Activated T-cell treated with anti-CD3 and anti-CD28 coated beads for 24 hours (primary cell): ENCODE measurements around the gene XCL2.
"Not testable (repeated sequence)": the region's sequence is repeated elsewhere in the genome, so short reads cannot be mapped to it uniquely, and the experiment has no call there.

Source experiments
- DNase-seq: peaks from one replicate; pipeline ENCODE4 v3.0.0-alpha.2; 2020; ENCODE audit warnings: low read depth

XCL2 gene

DNA sequence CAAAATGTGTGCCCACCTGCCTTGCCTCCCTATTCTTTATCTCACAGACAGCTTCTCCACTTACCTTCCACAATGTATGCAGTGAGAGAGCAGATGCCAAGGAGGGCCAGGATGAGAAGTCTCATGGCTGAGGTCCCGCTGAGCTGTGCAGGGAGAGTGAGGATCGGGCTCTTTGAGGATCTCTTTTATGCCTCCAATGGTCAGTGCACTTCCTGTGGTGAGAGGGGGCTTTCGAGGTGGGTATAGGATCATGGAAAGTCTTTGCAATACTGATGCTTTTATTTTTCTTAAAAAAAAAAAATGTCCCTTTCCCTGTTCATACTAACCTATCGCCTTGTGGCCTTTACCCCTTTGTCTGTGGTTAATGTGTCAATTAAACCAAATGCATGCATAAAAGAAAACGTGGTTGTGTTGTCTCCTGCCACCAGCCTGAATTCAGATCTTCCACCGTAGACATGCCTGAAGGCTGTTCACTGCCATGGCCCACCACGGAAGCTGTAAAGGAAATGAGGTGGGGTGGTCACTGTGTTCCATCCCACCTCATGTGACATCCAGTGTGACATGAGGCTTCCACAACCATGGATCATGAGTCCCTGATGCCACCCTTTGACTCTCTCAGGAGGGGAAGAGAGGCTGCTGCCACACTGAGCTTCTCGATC lies at the start of gene XCL2:
TSS of gene XCL2 (minus strand) at position 158 of the 659 bp plus-strand sequence. CDS start at position 125, 33 bp downstream.
- not testable (repeated sequence) for DNase-seq

- DNase-seq, result no peak
These were observed 47.9 kb upstream of the XCL2 start for GRCh38 chr1:168591641-168592250.

DNA sequence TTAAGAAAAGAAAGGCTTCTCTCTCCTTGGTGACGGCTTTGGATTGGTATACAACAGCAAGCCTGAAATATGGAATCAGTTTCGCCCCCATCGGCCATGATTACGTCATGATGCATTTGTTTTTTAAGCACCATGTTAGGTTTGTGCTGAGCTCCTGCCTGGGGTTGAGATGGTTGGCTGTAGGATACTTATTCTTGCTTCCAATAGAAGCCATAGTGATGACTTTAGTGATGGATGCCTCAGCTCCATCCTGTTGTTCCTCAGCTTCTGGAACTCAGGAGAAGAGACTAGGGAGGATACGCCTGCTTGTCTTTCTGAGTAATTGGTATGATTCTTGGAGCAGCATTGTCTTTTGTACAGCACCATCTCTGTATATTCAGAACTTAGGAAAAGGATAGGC lies 47.3 kb upstream of the XCL2 start:
- no peak for DNase-seq

DNA sequence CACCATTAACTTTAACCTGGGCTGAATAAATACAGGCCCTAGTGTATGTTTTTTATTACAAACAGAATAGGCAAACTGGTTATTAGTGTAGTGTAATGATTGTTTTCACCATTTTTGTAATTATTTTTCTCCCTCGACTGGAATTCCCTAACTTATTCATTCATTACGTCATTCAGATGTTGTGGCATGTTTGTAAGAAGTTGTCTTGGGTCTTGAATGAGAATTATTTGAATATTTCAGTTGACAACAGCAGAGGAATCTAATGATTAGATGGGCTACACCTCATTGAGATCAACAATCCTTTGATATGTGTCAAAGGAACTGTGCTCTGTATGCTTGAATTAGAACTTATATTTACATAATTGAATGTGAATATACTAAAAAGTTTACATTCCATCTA lies 45.4 kb upstream of the XCL2 start:
- no peak for DNase-seq

DNA sequence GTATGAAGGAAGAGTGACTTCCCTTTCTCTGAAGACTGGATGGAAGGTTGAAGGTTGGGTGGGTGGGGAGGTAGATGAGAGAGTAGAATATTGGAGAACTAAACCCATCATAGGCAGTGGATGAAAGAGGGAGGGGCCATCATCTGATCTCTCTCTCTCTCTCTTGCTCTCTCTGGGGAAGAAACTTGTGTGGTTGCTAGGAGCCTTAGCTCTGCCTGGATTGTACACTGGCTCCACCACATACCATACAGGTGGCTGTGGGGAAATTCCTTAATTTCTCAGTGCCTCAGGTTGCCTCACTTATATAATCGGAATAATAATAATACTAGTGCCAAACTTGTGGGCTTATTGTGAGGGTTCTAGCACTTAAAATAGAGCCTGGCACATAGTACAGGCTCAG lies 42.1 kb upstream of the XCL2 start:
- DNase-seq, result no peak

GRCh38 chr1:168585191-168585590 lies 41.4 kb upstream of the XCL2 start:
- no peak for DNase-seq

GRCh38 chr1:168583571-168583970 lies 39.8 kb upstream of the XCL2 start:
- no peak for DNase-seq

GRCh38 chr1:168582688-168583336 lies 39.0 kb upstream of the XCL2 start:
- DNase-seq, result no peak

DNA sequence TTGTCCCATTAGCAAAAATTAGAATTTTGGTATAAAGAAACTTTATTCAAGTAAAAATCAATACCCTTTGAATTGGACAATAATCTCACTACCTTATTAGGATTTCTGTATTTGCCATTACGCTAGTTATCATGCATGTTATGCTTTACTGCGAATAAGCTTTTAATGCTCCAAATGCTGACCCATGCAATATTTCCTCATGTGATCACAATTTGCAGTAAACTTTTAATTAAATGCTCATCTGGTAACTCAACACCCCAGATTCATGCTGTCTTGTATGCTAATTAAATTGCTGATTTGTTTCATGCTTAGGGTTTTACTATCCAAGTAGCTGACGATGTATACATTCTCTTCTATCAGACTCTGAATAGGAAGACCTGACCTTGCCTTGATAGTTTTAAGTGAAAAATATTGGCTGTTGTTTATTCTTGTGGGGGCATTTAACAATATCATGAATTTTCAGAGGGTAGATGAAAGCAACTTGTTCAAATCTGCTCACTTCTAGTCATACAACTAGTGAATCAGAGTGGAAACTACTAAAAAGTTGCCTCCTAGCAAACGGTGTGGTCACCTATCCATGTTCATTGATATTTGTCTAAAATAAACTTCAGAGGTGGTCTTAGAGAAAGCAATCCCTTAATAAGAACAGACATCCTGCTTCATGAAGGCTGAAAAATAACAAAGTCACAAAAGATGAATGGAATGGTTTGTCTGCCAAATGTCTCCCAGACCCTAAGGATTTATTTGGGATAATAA lies 38.2 kb upstream of the XCL2 start:
- no peak for DNase-seq

DNA sequence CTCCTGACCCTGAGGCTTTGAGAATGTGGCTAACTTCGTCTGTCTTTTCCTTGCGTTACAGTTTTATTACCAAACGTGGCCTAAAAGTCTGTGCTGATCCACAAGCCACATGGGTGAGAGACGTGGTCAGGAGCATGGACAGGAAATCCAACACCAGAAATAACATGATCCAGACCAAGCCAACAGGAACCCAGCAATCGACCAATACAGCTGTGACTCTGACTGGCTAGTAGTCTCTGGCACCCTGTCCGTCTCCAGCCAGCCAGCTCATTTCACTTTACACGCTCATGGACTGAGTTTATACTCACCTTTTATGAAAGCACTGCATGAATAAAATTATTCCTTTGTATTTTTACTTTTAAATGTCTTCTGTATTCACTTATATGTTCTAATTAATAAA lies 37.2 kb upstream of the XCL2 start:
- DNase-seq, result not testable (repeated sequence)

GRCh38 chr1:168580290-168580689 lies 36.5 kb upstream of the XCL2 start:
- not testable (repeated sequence) for DNase-seq

- not testable (repeated sequence) for DNase-seq
These were observed 34.9 kb upstream of the XCL2 start for GRCh38 chr1:168578531-168579185.

- DNase-seq, result not testable (repeated sequence)
These were observed 32.5 kb upstream of the XCL2 start, which contains the start of gene XCL1 for GRCh38 chr1:168576245-168576688. Gene XCL1 (plus strand): TSS chr1:168576605. CDS start chr1:168576638, 33 bp downstream.

GRCh38 chr1:168574234-168574633 lies 30.4 kb upstream of the XCL2 start:
- DNase-seq, result not testable (repeated sequence)

DNA sequence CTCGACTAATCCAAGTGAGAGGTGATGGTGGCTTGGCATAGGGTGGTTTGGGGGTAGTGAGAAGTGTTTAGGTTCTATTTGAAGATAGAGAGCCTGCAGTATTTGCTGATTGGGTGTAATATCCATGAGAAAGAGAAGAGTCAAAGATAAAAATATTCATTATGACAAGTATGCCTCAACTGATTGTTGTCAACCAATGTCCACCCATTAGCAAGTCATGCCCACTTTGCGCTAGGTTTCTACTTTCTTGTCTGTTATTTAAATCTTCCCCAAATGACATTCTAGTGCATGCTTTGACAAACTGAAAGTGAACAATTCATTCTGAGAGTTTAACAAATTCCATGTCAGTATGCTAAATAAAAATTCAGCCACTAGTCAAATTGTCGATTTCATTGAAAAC lies 28.8 kb upstream of the XCL2 start:
- no peak for DNase-seq

- DNase-seq, result no peak
These were observed 26.9 kb upstream of the XCL2 start for GRCh38 chr1:168570652-168571051.

DNA sequence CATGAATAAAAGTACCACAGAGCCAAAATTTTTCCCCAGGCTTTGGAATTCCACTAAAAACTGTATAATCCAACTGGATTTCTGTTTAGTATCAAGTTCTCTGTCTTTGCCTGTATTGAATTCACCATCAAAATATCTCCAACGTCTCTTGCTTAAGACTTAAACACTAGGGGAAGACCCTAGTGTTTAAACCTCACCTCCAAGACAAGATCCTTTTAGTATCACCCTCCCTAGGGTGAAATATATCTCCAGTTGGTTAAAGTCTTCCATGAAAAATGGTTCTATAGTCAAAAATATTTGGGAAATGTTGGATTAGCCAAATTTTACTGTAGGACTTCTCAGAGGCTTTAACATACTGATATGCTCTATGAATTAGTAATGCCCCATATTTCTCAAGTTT lies 24.5 kb upstream of the XCL2 start:
- no peak for DNase-seq

GRCh38 chr1:168567568-168567967 lies 23.8 kb upstream of the XCL2 start:
- no peak for DNase-seq

- DNase-seq, result no peak
These were observed 23.2 kb upstream of the XCL2 start for GRCh38 chr1:168567007-168567406.

GRCh38 chr1:168565825-168566224 lies 22.0 kb upstream of the XCL2 start:
- DNase-seq, result no peak

DNA sequence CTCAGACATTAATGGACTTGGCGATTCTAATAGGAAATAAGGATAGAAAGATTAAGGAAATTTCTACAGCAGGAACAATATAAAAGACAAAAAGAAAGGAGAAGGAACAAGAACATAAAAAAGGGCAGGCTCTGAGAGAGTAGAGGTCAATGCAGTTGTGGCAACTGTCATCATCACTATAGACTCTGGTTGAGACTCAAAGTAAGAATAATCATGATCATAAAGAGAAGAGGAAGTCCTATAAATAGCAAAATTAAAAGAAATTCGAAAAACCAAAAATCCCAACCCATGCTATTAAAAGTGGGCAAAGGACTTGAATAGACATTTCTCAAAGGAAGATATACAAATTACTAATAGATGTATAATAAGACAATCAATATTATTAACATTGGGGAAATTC lies 18.2 kb upstream of the XCL2 start:
- no peak for DNase-seq

- DNase-seq, result no peak
These were observed 16.6 kb upstream of the XCL2 start for GRCh38 chr1:168560370-168560769.
